22Rv1 (cell line): ENCODE data around the gene CCNA1.

Experiments
- ZFX ChIP-seq: fragments of 450-650 bp; IDR thresholded peaks from 2 replicates; pipeline ENCODE4 v1.6.1; 2017; ENCODE audit warnings: antibody characterized with exemption, borderline replicate concordance
- TF ChIP-seq, protein P1 (sequence below): fragments of 450-650 bp; IDR thresholded peaks from 2 replicates; pipeline ENCODE4 v1.5.1; 2017; ENCODE audit warnings: mild to moderate bottlenecking

DNA sequence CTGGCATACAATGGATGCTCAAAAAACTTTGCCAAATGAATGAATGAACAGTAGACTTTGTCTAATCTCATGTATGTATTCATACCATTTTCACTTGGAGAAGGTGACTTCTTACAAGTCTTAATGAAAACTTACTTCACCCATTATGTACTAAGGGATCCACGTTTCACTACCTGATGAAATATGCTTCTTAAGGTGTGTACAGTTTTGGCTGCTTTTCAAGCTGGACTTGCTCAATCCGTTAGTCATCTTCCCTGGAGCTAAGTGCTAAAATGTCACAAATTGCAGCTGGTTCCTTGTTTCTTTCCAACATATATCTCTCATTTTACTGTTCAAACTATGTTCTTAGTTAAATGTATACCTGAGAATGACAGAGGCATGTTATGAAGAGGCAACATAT, 4.2 kb upstream of the CCNA1 start:
- TF ChIP-seq, protein P1, sequence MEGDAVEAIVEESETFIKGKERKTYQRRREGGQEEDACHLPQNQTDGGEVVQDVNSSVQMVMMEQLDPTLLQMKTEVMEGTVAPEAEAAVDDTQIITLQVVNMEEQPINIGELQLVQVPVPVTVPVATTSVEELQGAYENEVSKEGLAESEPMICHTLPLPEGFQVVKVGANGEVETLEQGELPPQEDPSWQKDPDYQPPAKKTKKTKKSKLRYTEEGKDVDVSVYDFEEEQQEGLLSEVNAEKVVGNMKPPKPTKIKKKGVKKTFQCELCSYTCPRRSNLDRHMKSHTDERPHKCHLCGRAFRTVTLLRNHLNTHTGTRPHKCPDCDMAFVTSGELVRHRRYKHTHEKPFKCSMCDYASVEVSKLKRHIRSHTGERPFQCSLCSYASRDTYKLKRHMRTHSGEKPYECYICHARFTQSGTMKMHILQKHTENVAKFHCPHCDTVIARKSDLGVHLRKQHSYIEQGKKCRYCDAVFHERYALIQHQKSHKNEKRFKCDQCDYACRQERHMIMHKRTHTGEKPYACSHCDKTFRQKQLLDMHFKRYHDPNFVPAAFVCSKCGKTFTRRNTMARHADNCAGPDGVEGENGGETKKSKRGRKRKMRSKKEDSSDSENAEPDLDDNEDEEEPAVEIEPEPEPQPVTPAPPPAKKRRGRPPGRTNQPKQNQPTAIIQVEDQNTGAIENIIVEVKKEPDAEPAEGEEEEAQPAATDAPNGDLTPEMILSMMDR: no peak
- TF ChIP-seq ZFX: no peak
